Ectodermal cell (in vitro differentiated cells): ENCODE results near the gene FGF2.
"Not testable (repeated sequence)": the region's sequence is repeated elsewhere in the genome, so short reads cannot be mapped to it uniquely, and the experiment has no call there.

Source experiments
- H3K27ac ChIP-seq: 2 replicates; pipeline ENCODE4 v1.7.0; 2013; ENCODE audit warnings: mild to moderate bottlenecking, low read depth, low read length; ENCODE audit not compliant: insufficient read depth, poor library complexity, severe bottlenecking
- H3K27me3 ChIP-seq: 2 replicates; pipeline ENCODE4 v1.7.0; 2013; ENCODE audit warnings: mild to moderate bottlenecking, low read length; ENCODE audit not compliant: insufficient read depth, control insufficient read depth, poor library complexity, severe bottlenecking
- H3K36me3 ChIP-seq: one replicate; pipeline ENCODE4 v1.7.0; 2013; ENCODE audit warnings: low read length; ENCODE audit not compliant: control insufficient read depth, insufficient read depth
- H3K4me1 ChIP-seq: one replicate; pipeline ENCODE4 v1.7.0; 2013; ENCODE audit warnings: low read length; ENCODE audit not compliant: control insufficient read depth, insufficient read depth
- H3K4me3 ChIP-seq: 2 replicates; pipeline ENCODE4 v1.7.0; 2013; ENCODE audit warnings: low read depth, low read length, control low read depth; ENCODE audit not compliant: insufficient read depth
- H3K9me3 ChIP-seq: 2 replicates; pipeline ENCODE4 v1.7.0; 2013; ENCODE audit warnings: mild to moderate bottlenecking, low read length, moderate library complexity; ENCODE audit not compliant: control insufficient read depth
- WGBS, 2 experiments: methylation state at CpG; one replicate each; pipeline ENCODE4 v1.1.7; 2013; ENCODE audit warnings: missing lambda C conversion rate in 2 of 2; 5-methylcytosine and 5-hydroxymethylcytosine counted together

The FGF2 gene

GRCh38 chr4:122811781-122812180 is 14.8 kb upstream of the FGF2 start:
- WGBS, 2 experiments: 99 to 100% methylated on average over 16 to 21 of the region's 32 CpGs

GRCh38 chr4:122812823-122813222 is 13.8 kb upstream of the FGF2 start:
- not testable (repeated sequence) for H3K27me3 ChIP-seq, H3K9me3 ChIP-seq, H3K4me1 ChIP-seq, H3K27ac ChIP-seq, H3K4me3 ChIP-seq, H3K36me3 ChIP-seq
- 76 to 85% methylated on average over 2 of the region's 3 CpGs for WGBS, 2 experiments

More at GRCh38 chr4:122811781-122812180, 14.8 kb upstream of the FGF2 start:
- H3K36me3 ChIP-seq, H3K9me3 ChIP-seq, H3K27ac ChIP-seq, H3K4me3 ChIP-seq, H3K27me3 ChIP-seq, H3K4me1 ChIP-seq: not testable (repeated sequence)

- H3K27ac ChIP-seq: no peak overlapping the region
- no peak overlapping the region for H3K4me3 ChIP-seq
- H3K36me3 ChIP-seq: no peaks in the 10 kb centered on the region
- H3K4me1 ChIP-seq: no peaks in the 10 kb centered on the region
- no peaks in the 10 kb centered on the region for H3K9me3 ChIP-seq
- no CpG with 5 or more reads among the region's 2 CpGs for WGBS, 2 experiments
- H3K27me3 ChIP-seq: no peaks in the 10 kb centered on the region
Measured at GRCh38 chr4:122814426-122814825, 12.2 kb upstream of the FGF2 start.

GRCh38 chr4:122815248-122815647 is 11.4 kb upstream of the FGF2 start:
- Histone ChIP-seq H3K27me3 (no peaks in the 10 kb centered on the region), H3K4me1 (no peaks in the 10 kb centered on the region), H3K9me3 (no peaks in the 10 kb centered on the region), H3K4me3 (no peak overlapping the region), H3K27ac (no peak overlapping the region), H3K36me3 (no peaks in the 10 kb centered on the region)
- 94 to 95% methylated on average over 6 of the region's 6 CpGs for WGBS, 2 experiments

- 94 to 97% methylated on average over 3 of the region's 4 CpGs for WGBS, 2 experiments
- no peaks in the 10 kb centered on the region for H3K9me3 ChIP-seq
- H3K27me3 ChIP-seq: no peaks in the 10 kb centered on the region
- H3K4me1 ChIP-seq: no peaks in the 10 kb centered on the region
- H3K27ac ChIP-seq: no peak overlapping the region
- H3K36me3 ChIP-seq: no peaks in the 10 kb centered on the region
- H3K4me3 ChIP-seq: no peak overlapping the region
Measured at GRCh38 chr4:122816476-122816875, 10.2 kb upstream of the FGF2 start.

GRCh38 chr4:122819708-122820449 is 6.8 kb upstream of the FGF2 start:
- WGBS, 2 experiments: 96 to 98% methylated on average over 7 of the region's 7 CpGs
- Histone ChIP-seq H3K27me3 (no peaks in the 10 kb centered on the region), H3K4me3 (no peak overlapping the region), H3K9me3 (no peaks in the 10 kb centered on the region), H3K4me1 (no peaks in the 10 kb centered on the region), H3K36me3 (no peaks in the 10 kb centered on the region), H3K27ac (no peak overlapping the region)

- 75 to 80% methylated on average over 1 of the region's 1 CpG for WGBS, 2 experiments
- Histone ChIP-seq H3K4me3 (no peak overlapping the region), H3K9me3 (no peaks in the 10 kb centered on the region), H3K4me1 (no peaks in the 10 kb centered on the region), H3K27me3 (no peaks in the 10 kb centered on the region), H3K27ac (no peak overlapping the region), H3K36me3 (no peaks in the 10 kb centered on the region)
Measured at GRCh38 chr4:122821092-122821491, 5.5 kb upstream of the FGF2 start.

GRCh38 chr4:122822466-122822865 is 4.2 kb upstream of the FGF2 start:
- H3K4me1 ChIP-seq: no peaks in the 10 kb centered on the region
- H3K27me3 ChIP-seq: no peaks in the 10 kb centered on the region
- 80 to 94% methylated on average over 1 to 2 of the region's 2 CpGs for WGBS, 2 experiments
- H3K4me3 ChIP-seq: no peak overlapping the region
- H3K27ac ChIP-seq: no peak overlapping the region
- H3K9me3 ChIP-seq: no peaks in the 10 kb centered on the region
- H3K36me3 ChIP-seq: no peaks in the 10 kb centered on the region

GRCh38 chr4:122823476-122823875 is 3.2 kb upstream of the FGF2 start:
- Histone ChIP-seq H3K4me1 (peaks cover under 1% of the 10 kb centered on the region), H3K9me3 (no peaks in the 10 kb centered on the region), H3K4me3 (no peak overlapping the region), H3K27ac (no peak overlapping the region), H3K36me3 (no peaks in the 10 kb centered on the region), H3K27me3 (no peaks in the 10 kb centered on the region)
- WGBS, 2 experiments: 97% methylated on average over 1 to 2 of the region's 2 CpGs

GRCh38 chr4:122824616-122825015 is 2.0 kb upstream of the FGF2 start:
- Histone ChIP-seq H3K36me3 (no peaks in the 10 kb centered on the region), H3K27me3 (no peaks in the 10 kb centered on the region), H3K4me3 (no peak overlapping the region), H3K9me3 (no peaks in the 10 kb centered on the region), H3K27ac (no peak overlapping the region), H3K4me1 (peaks cover 10% of the 10 kb centered on the region)
- WGBS, 2 experiments: 90 to 94% methylated on average over 2 of the region's 2 CpGs
